Esophagus muscularis mucosa (tissue), 4 donors: ENCODE measurements around the gene ZBTB3.

ENCODE experiments used
- EP300 ChIP-seq: sonication (generic); formaldehyde crosslinking; IDR thresholded peaks from one replicate; pipeline ENCODE4 v1.6.1; 2017; ENCODE audit warnings: antibody characterized with exemption
- POLR2A ChIP-seq: fragments of 450-650 bp; IDR thresholded peaks from one replicate; pipeline ENCODE4 v1.6.1; 2017; ENCODE audit warnings: antibody characterized with exemption, moderate library complexity, mild to moderate bottlenecking, low read depth
- POLR2AphosphoS5 ChIP-seq, 2 donors: sonication (generic); formaldehyde crosslinking; IDR thresholded peaks; one replicate each; pipeline ENCODE4 v1.6.1; 2017; ENCODE audit warnings: antibody characterized with exemption in 2 of 2
- TF ChIP-seq, protein P1 (sequence below), 3 experiments: fragments of 200-600 bp in 2 of 3; fragments of 450-650 bp in 1 of 3; sonication (generic) in 2 of 3; IDR thresholded peaks; one replicate each; pipeline ENCODE4 v1.5.1; 2017 to 2019; ENCODE audit warnings: antibody characterized with exemption in 3 of 3, mild to moderate bottlenecking in 2 of 3, moderate library complexity in 1 of 3

GRCh38 chr11:62721994-62722393 lies 32.0 kb downstream of the ZBTB3 start:
- TF ChIP-seq, protein P1, sequence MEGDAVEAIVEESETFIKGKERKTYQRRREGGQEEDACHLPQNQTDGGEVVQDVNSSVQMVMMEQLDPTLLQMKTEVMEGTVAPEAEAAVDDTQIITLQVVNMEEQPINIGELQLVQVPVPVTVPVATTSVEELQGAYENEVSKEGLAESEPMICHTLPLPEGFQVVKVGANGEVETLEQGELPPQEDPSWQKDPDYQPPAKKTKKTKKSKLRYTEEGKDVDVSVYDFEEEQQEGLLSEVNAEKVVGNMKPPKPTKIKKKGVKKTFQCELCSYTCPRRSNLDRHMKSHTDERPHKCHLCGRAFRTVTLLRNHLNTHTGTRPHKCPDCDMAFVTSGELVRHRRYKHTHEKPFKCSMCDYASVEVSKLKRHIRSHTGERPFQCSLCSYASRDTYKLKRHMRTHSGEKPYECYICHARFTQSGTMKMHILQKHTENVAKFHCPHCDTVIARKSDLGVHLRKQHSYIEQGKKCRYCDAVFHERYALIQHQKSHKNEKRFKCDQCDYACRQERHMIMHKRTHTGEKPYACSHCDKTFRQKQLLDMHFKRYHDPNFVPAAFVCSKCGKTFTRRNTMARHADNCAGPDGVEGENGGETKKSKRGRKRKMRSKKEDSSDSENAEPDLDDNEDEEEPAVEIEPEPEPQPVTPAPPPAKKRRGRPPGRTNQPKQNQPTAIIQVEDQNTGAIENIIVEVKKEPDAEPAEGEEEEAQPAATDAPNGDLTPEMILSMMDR (IDR thresholded peaks at IDR 0.05): no peak
- no peak for TF ChIP-seq POLR2A
- no peak for TF ChIP-seq EP300
- no peak for TF ChIP-seq POLR2AphosphoS5 (IDR thresholded peaks at IDR 0.05)
